GM12892 (cell line): ENCODE results near the gene ATP2C1. TPM values are rescaled to one million over a fixed set of nuclear protein-coding genes. Genes with fewer than 3 reads are reported as not detected.
"Not testable (repeated sequence)": the region's sequence is repeated elsewhere in the genome, so short reads cannot be mapped to it uniquely, and the experiment has no call there.

Source experiments
- DNase-seq: peaks from one replicate; pipeline ENCODE4 v3.0.0; 2011; ENCODE audit not compliant: insufficient read length
- FAIRE-seq: peaks from 2 replicates; lab custom pipeline; 2011; peaks lifted over from hg19 to GRCh38; lab: Jason Lieb, UNC
- POLR2A ChIP-seq: IDR thresholded peaks from 2 replicates; pipeline ENCODE4 v1.6.1; 2011; ENCODE audit warnings: low read depth, low read length, control low read depth
- POLR2AphosphoS5 ChIP-seq: IDR thresholded peaks from 2 replicates; pipeline ENCODE4 v1.6.1; 2011; ENCODE audit warnings: low read depth, low read length, control low read depth
- TAF1 ChIP-seq: IDR thresholded peaks from 2 replicates; pipeline ENCODE4 v1.6.1; 2011; ENCODE audit warnings: low read depth, mild to moderate bottlenecking, control low read depth, low read length, borderline replicate concordance
- polyA plus RNA-seq: library from polyadenylated mRNA; unstranded; fragments of >200 nt; gene quantifications from one replicate; pipeline ENCODE4 v1.2.1, GENCODE V29; 2012; ENCODE audit warnings: missing spikeins, inconsistent platforms; ENCODE audit not compliant: missing spikeins

The ATP2C1 gene
- polyA plus RNA-seq, result 64.7 TPM

- FAIRE-seq, result peak; percentile 98
- DNase-seq, result peak; percentile 72
- TF ChIP-seq POLR2A, result peak; percentile 92
- TF ChIP-seq TAF1, result no peak
- peak; percentile 93 for TF ChIP-seq POLR2AphosphoS5
Measured at GRCh38 chr3:130893376-130894129, at the start of gene ATP2C1. TSS of gene ATP2C1 (plus strand) at chr3:130894084. CDS start at chr3:130894770, 686 bp downstream.

GRCh38 chr3:130844462-130844861 is 49.4 kb upstream of the ATP2C1 start:
- TF ChIP-seq TAF1 (no peak), POLR2A (no peak), POLR2AphosphoS5 (no peak)
- DNase-seq, result no peak

GRCh38 chr3:130846181-130846580 is 47.7 kb upstream of the ATP2C1 start:
- no peak for TF ChIP-seq TAF1
- TF ChIP-seq POLR2AphosphoS5, result no peak
- no peak for TF ChIP-seq POLR2A
- no peak for FAIRE-seq
- DNase-seq, result no peak

More at GRCh38 chr3:130844462-130844861, 49.4 kb upstream of the ATP2C1 start:
- FAIRE-seq, result no peak

GRCh38 chr3:130849091-130849552 is 44.8 kb upstream of the ATP2C1 start:
- DNase-seq (no peak), FAIRE-seq (peak; percentile 86)
- TF ChIP-seq POLR2A, result no peak

GRCh38 chr3:130850044-130850797 is 43.7 kb upstream of the ATP2C1 start:
- FAIRE-seq (peak; percentile 91), DNase-seq (no peak)
- peak; percentile 60 for TF ChIP-seq POLR2AphosphoS5
- peak; percentile 69; the same call in 1 of the 2 replicates for TF ChIP-seq TAF1
- TF ChIP-seq POLR2A, result peak; percentile 79

GRCh38 chr3:130850843-130851242 is 43.0 kb upstream of the ATP2C1 start:
- TF ChIP-seq TAF1 (no peak), POLR2A (no peak), POLR2AphosphoS5 (no peak)
- FAIRE-seq (no peak), DNase-seq (no peak)

- DNase-seq (no peak), FAIRE-seq (peak; percentile 36)
Measured at GRCh38 chr3:130851277-130851676, 42.6 kb upstream of the ATP2C1 start.

GRCh38 chr3:130853581-130853980 is 40.3 kb upstream of the ATP2C1 start:
- FAIRE-seq, result peak; percentile 74
- DNase-seq, result no peak
- TF ChIP-seq TAF1, result no peak

More at GRCh38 chr3:130851277-130851676, 42.6 kb upstream of the ATP2C1 start:
- TF ChIP-seq POLR2AphosphoS5, result no peak
- TF ChIP-seq POLR2A, result no peak
- no peak for TF ChIP-seq TAF1

- FAIRE-seq (peak; percentile 90), DNase-seq (no peak)
- TF ChIP-seq POLR2AphosphoS5 (no peak; the same call in 1 of the 2 replicates), POLR2A (peak; percentile 29; the same call in 1 of the 2 replicates), TAF1 (no peak)
Measured at GRCh38 chr3:130854208-130854864, 39.5 kb upstream of the ATP2C1 start.

GRCh38 chr3:130857336-130858026 is 36.4 kb upstream of the ATP2C1 start:
- no peak for DNase-seq
- FAIRE-seq, result peak; percentile 78
- TF ChIP-seq POLR2AphosphoS5 (no peak), POLR2A (peak; percentile 30; the same call in 1 of the 2 replicates)

- FAIRE-seq, DNase-seq: not testable (repeated sequence)
Measured at GRCh38 chr3:130862130-130862529, 31.8 kb upstream of the ATP2C1 start.
